Karpas-422 (cell line): Measurements from ENCODE around the gene VEZT. TPM values are rescaled to one million over a fixed set of nuclear protein-coding genes. Genes with fewer than 3 reads are reported as not detected.
"Not testable (repeated sequence)": the region's sequence is repeated elsewhere in the genome, so short reads cannot be mapped to it uniquely, and the experiment has no call there.

ENCODE experiments used
- DNase-seq: peaks from one replicate; pipeline ENCODE4 v3.0.0-alpha.2; 2015
- H2AFZ ChIP-seq: fragments of 200-600 bp; sonication (generic); 2 replicates; pipeline ENCODE4 v1.6.1; 2014; ENCODE audit warnings: antibody characterized with exemption, low read length, mixed read lengths
- H3K27ac ChIP-seq: fragments of 200-600 bp; sonication (generic); 2 replicates; pipeline ENCODE4 v1.5.1; 2014; ENCODE audit warnings: mild to moderate bottlenecking, low read length, moderate library complexity
- H3K27me3 ChIP-seq: fragments of 200-600 bp; sonication (generic); 2 replicates; pipeline ENCODE4 v1.6.1; 2014; ENCODE audit warnings: low read length, mixed read lengths
- H3K36me3 ChIP-seq: fragments of 200-600 bp; sonication (generic); 2 replicates; pipeline ENCODE4 v1.6.1; 2014; ENCODE audit warnings: low read length, mixed read lengths; ENCODE audit not compliant: insufficient read depth
- H3K4me1 ChIP-seq: fragments of 200-600 bp; sonication (generic); 2 replicates; pipeline ENCODE4 v1.6.1; 2014; ENCODE audit warnings: mild to moderate bottlenecking, low read length, mixed read lengths
- H3K4me2 ChIP-seq: fragments of 200-600 bp; sonication (generic); 2 replicates; pipeline ENCODE4 v1.6.1; 2014; ENCODE audit warnings: low read length, low read depth, mild to moderate bottlenecking; ENCODE audit not compliant: poor library complexity, severe bottlenecking
- H3K4me3 ChIP-seq: fragments of 200-600 bp; sonication (generic); 2 replicates; pipeline ENCODE4 v1.5.1; 2014; ENCODE audit warnings: mild to moderate bottlenecking, antibody characterized with exemption, low read length, mixed read lengths
- H3K79me2 ChIP-seq: fragments of 200-600 bp; sonication (generic); 2 replicates; pipeline ENCODE4 v1.6.1; 2014; ENCODE audit warnings: mild to moderate bottlenecking, low read length, mixed read lengths
- H3K9ac ChIP-seq: fragments of 200-600 bp; sonication (generic); 2 replicates; pipeline ENCODE4 v1.6.0; 2014; ENCODE audit warnings: low read length
- H3K9me2 ChIP-seq: fragments of 200-600 bp; sonication (generic), shearing (Covaris generic); replicated peaks from 2 replicates; pipeline ENCODE4 v1.6.0; 2014; ENCODE audit warnings: mild to moderate bottlenecking, low read length, moderate library complexity; ENCODE audit not compliant: insufficient read depth
- H3K9me3 ChIP-seq: fragments of 300-700, 200-600 bp; sonication (generic); 2 replicates; pipeline ENCODE4 v1.6.1; 2014; ENCODE audit warnings: low read length, mixed read lengths
- H4K20me1 ChIP-seq: fragments of 200-600 bp; sonication (generic); 2 replicates; pipeline ENCODE4 v1.6.1; 2014; ENCODE audit warnings: mild to moderate bottlenecking, antibody characterized with exemption, low read length, low read depth; ENCODE audit not compliant: insufficient read depth
- total RNA-seq: library from RNA; depleted of rRNA; stranded (reverse); fragments of >200 nt; shearing (Covaris generic); gene quantifications from 2 replicates; pipeline ENCODE4 v1.2.3, GENCODE V29; 2014; ENCODE audit warnings: low replicate concordance

VEZT gene
- total RNA-seq, 1 experiment from 2014 or later, result 169 TPM

DNA sequence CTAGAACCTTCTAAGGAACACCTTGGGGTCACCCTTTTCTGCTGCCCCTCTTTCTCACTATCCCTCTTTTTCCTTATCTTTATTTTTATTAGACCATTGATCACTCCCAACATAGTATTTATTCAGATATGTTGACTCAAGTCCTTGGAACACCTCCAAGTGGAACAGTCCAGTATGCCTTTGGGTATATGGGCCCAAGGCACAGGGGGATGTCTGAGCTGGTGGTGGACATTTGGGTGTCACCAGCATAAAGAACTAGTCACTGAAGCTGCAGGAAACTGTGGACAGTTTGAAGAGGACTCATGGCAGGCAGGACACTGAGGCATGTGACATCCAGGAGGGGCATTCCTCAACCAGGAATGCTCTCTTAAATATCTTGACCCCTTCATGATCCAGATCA is 105.6 kb downstream of the VEZT start:
- H3K9me2 ChIP-seq, result no peaks in the 10 kb centered on the region
- no peak overlapping the region for H3K27ac ChIP-seq
- H3K36me3 ChIP-seq, result no peaks in the 10 kb centered on the region
- no peak overlapping the region for H2AFZ ChIP-seq
- no peaks in the 10 kb centered on the region for H4K20me1 ChIP-seq
- H3K9ac ChIP-seq, result no peak overlapping the region
- H3K79me2 ChIP-seq, result no peaks in the 10 kb centered on the region
- H3K4me3 ChIP-seq, result no peak overlapping the region
- H3K4me1 ChIP-seq, result peaks cover 10% of the 10 kb centered on the region
- no peaks in the 10 kb centered on the region for H3K9me3 ChIP-seq
- no peak for DNase-seq
- H3K27me3 ChIP-seq, result no peaks in the 10 kb centered on the region
- no peak overlapping the region for H3K4me2 ChIP-seq

DNA sequence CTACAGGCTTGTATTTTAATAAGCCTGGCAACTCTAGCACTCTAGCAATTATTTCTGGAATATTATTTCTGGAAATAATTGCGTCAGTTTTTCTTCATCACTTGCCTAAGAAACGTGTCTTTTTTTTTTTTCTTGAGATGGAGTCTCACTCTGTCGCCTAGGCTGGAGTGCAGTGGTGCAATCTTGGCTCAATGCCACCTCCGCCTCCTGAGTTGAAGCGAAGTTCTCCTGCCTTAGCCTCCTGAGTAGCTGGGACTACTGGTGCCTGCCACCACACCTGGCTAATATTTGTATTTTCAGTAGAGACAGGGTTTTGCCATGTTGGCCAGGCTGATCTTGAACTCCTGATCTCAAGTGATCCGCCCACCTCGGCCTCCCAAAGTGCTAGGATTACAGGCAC is 106.6 kb downstream of the VEZT start:
- not testable (repeated sequence) for H2AFZ ChIP-seq, H3K9ac ChIP-seq

DNA sequence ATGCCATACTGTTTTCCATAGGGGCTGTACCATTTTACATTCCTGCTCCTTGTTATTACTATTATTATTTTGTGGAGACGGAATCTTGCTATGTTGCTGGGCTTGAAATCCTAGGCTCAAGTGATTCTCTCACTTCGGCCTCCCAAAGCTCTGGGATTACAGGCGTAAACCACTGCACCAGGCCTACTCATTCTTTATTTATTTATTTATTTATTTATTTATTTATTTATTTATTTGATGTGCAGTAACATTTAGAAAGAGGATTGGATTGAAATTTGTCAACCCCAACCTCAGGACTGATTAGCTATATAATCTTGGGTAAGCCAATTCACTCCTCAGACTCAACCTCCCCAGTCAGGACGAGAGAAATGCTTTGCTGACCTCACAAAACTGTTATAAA is 107.9 kb downstream of the VEZT start:
- Histone ChIP-seq H3K9me2 (no peaks in the 10 kb centered on the region), H3K27ac (no peak overlapping the region), H2AFZ (no peak overlapping the region), H3K9me3 (no peaks in the 10 kb centered on the region), H3K36me3 (no peaks in the 10 kb centered on the region), H3K4me3 (no peak overlapping the region), H4K20me1 (no peaks in the 10 kb centered on the region), H3K4me2 (no peak overlapping the region), H3K4me1 (peaks cover 10% of the 10 kb centered on the region), H3K79me2 (no peaks in the 10 kb centered on the region), H3K27me3 (no peaks in the 10 kb centered on the region), H3K9ac (no peak overlapping the region)
- DNase-seq, result no peak

More for the DNA sequence above, 106.6 kb downstream of the VEZT start:
- H3K27me3 ChIP-seq, H3K36me3 ChIP-seq, H3K4me3 ChIP-seq, DNase-seq, H3K27ac ChIP-seq, H3K4me2 ChIP-seq, H3K79me2 ChIP-seq, H3K9me3 ChIP-seq, H4K20me1 ChIP-seq, H3K9me2 ChIP-seq: not testable (repeated sequence)
- H3K4me1 ChIP-seq, result peaks cover 10% of the 10 kb centered on the region

DNA sequence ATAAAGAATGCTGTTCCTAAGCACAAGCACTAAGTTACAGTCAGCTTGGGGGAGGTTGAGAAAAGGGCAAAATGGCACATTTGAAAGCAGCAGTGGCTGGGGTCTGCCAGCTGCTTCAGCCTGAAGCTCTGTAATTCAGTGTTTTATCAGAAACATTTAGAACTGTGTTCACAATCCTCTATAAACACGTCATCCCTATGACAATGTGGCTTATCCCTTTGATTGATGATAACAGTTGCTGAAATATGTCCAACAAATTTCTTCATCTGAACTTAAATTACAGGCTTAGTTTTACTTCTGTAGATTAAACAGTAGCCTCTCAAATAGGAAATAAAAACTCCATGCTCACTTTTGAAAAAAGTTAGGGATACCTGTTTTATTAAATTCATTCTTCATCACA is 108.8 kb downstream of the VEZT start:
- Histone ChIP-seq H2AFZ (no peak overlapping the region), H3K9ac (no peak overlapping the region), H3K4me1 (peaks cover 10% of the 10 kb centered on the region), H3K9me2 (no peaks in the 10 kb centered on the region), H3K9me3 (no peaks in the 10 kb centered on the region), H3K27me3 (no peaks in the 10 kb centered on the region), H3K27ac (no peak overlapping the region), H4K20me1 (no peaks in the 10 kb centered on the region), H3K4me2 (no peak overlapping the region), H3K36me3 (no peaks in the 10 kb centered on the region), H3K4me3 (no peak overlapping the region), H3K79me2 (no peaks in the 10 kb centered on the region)
- no peak for DNase-seq

DNA sequence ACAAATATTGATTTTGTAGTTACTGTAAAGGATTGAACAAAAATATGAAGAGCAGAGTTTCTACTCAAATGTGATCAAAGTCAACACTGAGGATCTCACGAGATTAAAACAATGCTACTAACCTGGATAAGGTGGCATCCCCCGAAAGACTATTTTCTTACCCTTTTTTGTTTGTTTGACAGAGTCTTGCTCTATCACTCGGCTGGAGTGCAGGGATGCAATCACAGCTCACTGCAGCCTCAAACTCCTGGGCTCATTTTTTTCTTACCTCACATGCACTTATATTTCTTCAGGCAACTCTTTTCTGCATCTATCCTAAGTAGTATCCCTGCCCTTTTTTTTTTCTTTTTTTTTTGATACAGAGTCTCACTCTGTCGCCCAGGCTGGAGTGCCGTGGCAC is 109.2 kb downstream of the VEZT start:
- no peak for DNase-seq
- H3K9me3 ChIP-seq, result no peaks in the 10 kb centered on the region
- no peaks in the 10 kb centered on the region for H3K79me2 ChIP-seq
- H3K27me3 ChIP-seq, result no peaks in the 10 kb centered on the region
- H4K20me1 ChIP-seq, result no peaks in the 10 kb centered on the region
- H3K9ac ChIP-seq, result no peak overlapping the region
- H2AFZ ChIP-seq, result no peak overlapping the region
- H3K4me1 ChIP-seq, result peaks cover 6% of the 10 kb centered on the region
- no peak overlapping the region for H3K4me2 ChIP-seq
- H3K4me3 ChIP-seq, result no peak overlapping the region
- no peak overlapping the region for H3K27ac ChIP-seq
- H3K9me2 ChIP-seq, result no peaks in the 10 kb centered on the region
- H3K36me3 ChIP-seq, result no peaks in the 10 kb centered on the region

DNA sequence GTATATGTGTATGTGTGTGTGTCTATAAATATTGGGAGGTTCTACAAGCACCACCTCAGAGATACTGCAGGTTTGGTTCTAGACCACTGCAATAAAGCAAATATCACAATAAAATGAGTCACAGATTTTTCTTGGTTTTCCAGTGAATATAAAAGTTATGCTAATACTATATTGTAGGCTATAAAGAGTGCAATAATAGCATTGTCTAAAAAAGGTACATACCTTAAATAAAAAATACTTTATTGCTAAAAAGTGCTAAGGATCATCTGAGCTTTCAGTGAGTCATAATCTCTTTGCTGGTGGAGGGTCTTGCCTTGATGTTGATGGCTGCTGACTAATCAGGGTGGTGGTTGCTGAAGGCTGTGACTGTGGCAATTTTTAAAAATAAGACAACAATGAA is 111.1 kb downstream of the VEZT start:
- H3K4me3 ChIP-seq, result no peak overlapping the region

DNA sequence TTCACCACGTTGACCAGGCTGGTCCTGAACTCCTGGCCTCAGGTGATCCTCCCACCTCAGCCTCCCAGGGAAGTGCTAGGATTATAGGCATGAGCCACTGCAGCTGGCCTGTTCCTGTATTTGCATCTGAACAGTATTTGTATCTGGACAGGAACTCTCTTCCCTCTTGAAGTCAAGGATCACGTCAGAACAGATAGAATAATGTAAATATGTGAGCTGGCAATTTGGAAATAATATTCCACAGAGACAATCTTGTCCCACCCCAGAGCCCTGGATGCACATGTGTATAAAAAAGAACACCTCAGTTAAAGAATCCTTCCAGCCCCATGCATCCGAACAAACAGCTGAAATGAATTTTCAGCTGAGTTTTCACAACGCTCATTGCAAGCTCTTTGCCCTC is 118.3 kb downstream of the VEZT start:
- H3K9me3 ChIP-seq, result no peaks in the 10 kb centered on the region
- H4K20me1 ChIP-seq, result no peaks in the 10 kb centered on the region
- H3K4me3 ChIP-seq, result peak overlapping the region; percentile 50
- peak overlapping the region; percentile 71 for H3K9ac ChIP-seq
- H3K36me3 ChIP-seq, result no peaks in the 10 kb centered on the region
- H3K27ac ChIP-seq, result peak overlapping the region; percentile 100
- peak overlapping the region; percentile 33 for H2AFZ ChIP-seq
- H3K9me2 ChIP-seq, result no peaks in the 10 kb centered on the region
- no peaks in the 10 kb centered on the region for H3K79me2 ChIP-seq
- H3K4me1 ChIP-seq, result peaks cover 84% of the 10 kb centered on the region
- peak overlapping the region; percentile 68 for H3K4me2 ChIP-seq
- peak; percentile 58 for DNase-seq
- H3K27me3 ChIP-seq, result no peaks in the 10 kb centered on the region

More for the DNA sequence above, 111.1 kb downstream of the VEZT start:
- H3K4me1 ChIP-seq, result peaks cover 15% of the 10 kb centered on the region
- H3K27me3 ChIP-seq, result no peaks in the 10 kb centered on the region
- no peaks in the 10 kb centered on the region for H3K36me3 ChIP-seq
- no peaks in the 10 kb centered on the region for H4K20me1 ChIP-seq
- no peaks in the 10 kb centered on the region for H3K9me2 ChIP-seq
- no peak overlapping the region for H3K9ac ChIP-seq
- H3K9me3 ChIP-seq, result no peaks in the 10 kb centered on the region
- H3K27ac ChIP-seq, result no peak overlapping the region
- DNase-seq, result no peak
- no peak overlapping the region for H2AFZ ChIP-seq
- H3K4me2 ChIP-seq, result no peak overlapping the region
- H3K79me2 ChIP-seq, result no peaks in the 10 kb centered on the region

DNA sequence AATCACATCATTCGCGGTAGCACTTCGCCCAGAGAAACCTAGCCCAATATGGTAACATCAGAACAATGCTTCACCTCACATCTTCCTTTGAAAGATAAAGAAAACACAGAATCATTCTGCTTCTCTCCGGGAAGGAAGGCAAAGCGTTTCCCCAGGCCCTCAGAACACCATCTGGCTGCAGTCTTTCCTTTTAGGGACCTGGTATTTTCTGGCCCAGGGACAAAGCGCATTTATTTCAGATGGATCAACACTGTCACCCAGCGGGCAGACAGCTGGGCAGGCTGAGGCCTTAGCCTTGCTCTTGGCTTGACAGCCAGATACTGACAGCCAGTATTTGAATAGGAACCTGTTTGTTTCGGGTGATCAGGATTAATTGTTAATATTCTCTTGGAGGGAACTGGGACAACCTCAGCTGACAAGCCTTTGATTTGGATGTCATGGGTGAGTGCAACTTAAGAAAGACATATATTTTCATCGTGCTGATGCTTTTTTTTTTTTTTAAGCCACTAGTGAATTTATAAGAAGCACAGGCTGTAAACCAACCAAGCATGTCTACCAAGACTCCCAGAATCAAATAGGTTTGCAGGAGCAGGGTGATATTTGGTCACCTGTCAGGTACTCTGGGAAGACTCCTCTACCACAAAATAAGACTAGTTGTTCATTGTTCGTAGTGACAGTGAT is 118.9 kb downstream of the VEZT start:
- no peaks in the 10 kb centered on the region for H3K27me3 ChIP-seq
- H3K79me2 ChIP-seq, result no peaks in the 10 kb centered on the region
- peak overlapping the region; percentile 68 for H3K4me2 ChIP-seq
- H3K27ac ChIP-seq, result peak overlapping the region; percentile 100
- no peaks in the 10 kb centered on the region for H3K36me3 ChIP-seq
- H3K4me1 ChIP-seq, result peaks cover 89% of the 10 kb centered on the region
- peak overlapping the region; percentile 50 for H3K4me3 ChIP-seq
- peak overlapping the region; percentile 71 for H3K9ac ChIP-seq
- no peaks in the 10 kb centered on the region for H3K9me2 ChIP-seq
- peak; percentile 96 for DNase-seq
- H3K9me3 ChIP-seq, result no peaks in the 10 kb centered on the region
- H2AFZ ChIP-seq, result peak overlapping the region; percentile 33
- no peaks in the 10 kb centered on the region for H4K20me1 ChIP-seq
